ENCODE results near the gene TF. TPM values are rescaled to one million over a fixed set of nuclear protein-coding genes. Genes with fewer than 3 reads are reported as not detected.

TF gene
- total RNA-seq, 1 donor from 2014 or later: 3.1 TPM

- H3K4me1 ChIP-seq (ENCODE audit: control insufficient read depth in 3 of 3, insufficient read depth in 3 of 3, low read length in 3 of 3): peaks cover 0 to 8% (median 6%) of the 10 kb centered on the region in 3 donors
- no peak overlapping the region for H3K4me3 ChIP-seq (ENCODE audit: low read length in 3 of 3)
- H3K9me3 ChIP-seq (ENCODE audit: control insufficient read depth in 3 of 3, low read length in 3 of 3): no peaks in the 10 kb centered on the region
- peaks cover 3 to 5% (median 3%) of the 10 kb centered on the region in 3 donors for H3K36me3 ChIP-seq (ENCODE audit: control insufficient read depth in 3 of 3, insufficient read depth in 3 of 3, low read length in 3 of 3)
- no peak overlapping the region for H3K27ac ChIP-seq (ENCODE audit: low read depth, low read length)
- peaks cover 0 to 4% (median 0%) of the 10 kb centered on the region in 3 donors for H3K27me3 ChIP-seq (ENCODE audit: control insufficient read depth in 3 of 3, insufficient read depth in 3 of 3, low read length in 3 of 3)
- no peak overlapping the region for H3K9ac ChIP-seq (ENCODE audit: low read depth in 1 of 3, low read length in 3 of 3)
Measured at GRCh38 chr3:133803469-133803868, 57.3 kb downstream of the TF start.

- Histone ChIP-seq H3K27ac (ENCODE audit: low read depth, low read length) (no peak overlapping the region), H3K36me3 (ENCODE audit: control insufficient read depth in 3 of 3, insufficient read depth in 3 of 3, low read length in 3 of 3) (peaks cover 5 to 7% (median 7%) of the 10 kb centered on the region in 3 donors), H3K4me1 (ENCODE audit: control insufficient read depth in 3 of 3, insufficient read depth in 3 of 3, low read length in 3 of 3) (peaks cover 0 to 8% (median 6%) of the 10 kb centered on the region in 3 donors), H3K4me3 (ENCODE audit: low read length in 3 of 3) (peak overlapping the region; percentile 84 to 94 (median 94)), H3K9ac (ENCODE audit: low read depth in 1 of 3, low read length in 3 of 3) (no peak overlapping the region), H3K9me3 (ENCODE audit: control insufficient read depth in 3 of 3, low read length in 3 of 3) (no peaks in the 10 kb centered on the region), H3K27me3 (ENCODE audit: control insufficient read depth in 3 of 3, insufficient read depth in 3 of 3, low read length in 3 of 3) (peaks cover 0 to 2% (median 0%) of the 10 kb centered on the region in 3 donors)
Measured at GRCh38 chr3:133804896-133805295, 58.7 kb downstream of the TF start.

- H3K36me3 ChIP-seq (ENCODE audit: control insufficient read depth in 3 of 3, insufficient read depth in 3 of 3, low read length in 3 of 3): peaks cover 9 to 11% (median 10%) of the 10 kb centered on the region in 3 donors
- H3K9me3 ChIP-seq (ENCODE audit: control insufficient read depth in 3 of 3, low read length in 3 of 3): no peaks in the 10 kb centered on the region
- no peak overlapping the region for H3K27ac ChIP-seq (ENCODE audit: low read depth, low read length)
- no peaks in the 10 kb centered on the region for H3K27me3 ChIP-seq (ENCODE audit: control insufficient read depth in 3 of 3, insufficient read depth in 3 of 3, low read length in 3 of 3)
- H3K4me3 ChIP-seq (ENCODE audit: low read length in 3 of 3): peak overlapping the region; percentile 84 to 94 (median 94)
- H3K4me1 ChIP-seq (ENCODE audit: control insufficient read depth in 3 of 3, insufficient read depth in 3 of 3, low read length in 3 of 3): peaks cover 0 to 8% (median 6%) of the 10 kb centered on the region in 3 donors
- H3K9ac ChIP-seq (ENCODE audit: low read depth in 1 of 3, low read length in 3 of 3): peak overlapping the region in 2 of 3 donors; percentile 81 to 88
Measured at GRCh38 chr3:133805384-133805701, 59.1 kb downstream of the TF start.

- H3K27ac ChIP-seq (ENCODE audit: low read depth, low read length): no peak within 1 kb of the TSS
- peaks cover 0 to 8% (median 6%) of the 10 kb centered on the region in 3 donors for H3K4me1 ChIP-seq (ENCODE audit: control insufficient read depth in 3 of 3, insufficient read depth in 3 of 3, low read length in 3 of 3)
- H3K9me3 ChIP-seq (ENCODE audit: control insufficient read depth in 3 of 3, low read length in 3 of 3): no peaks in the 10 kb centered on the region
- H3K36me3 ChIP-seq (ENCODE audit: control insufficient read depth in 3 of 3, insufficient read depth in 3 of 3, low read length in 3 of 3): peaks cover 9 to 15% (median 10%) of the 10 kb centered on the region in 3 donors
- H3K4me3 ChIP-seq (ENCODE audit: low read length in 3 of 3): peak within 1 kb of the TSS; percentile 84 to 94 (median 94)
- H3K27me3 ChIP-seq (ENCODE audit: control insufficient read depth in 3 of 3, insufficient read depth in 3 of 3, low read length in 3 of 3): no peaks in the 10 kb centered on the region
- peak within 1 kb of the TSS; percentile 80 to 88 (median 81) for H3K9ac ChIP-seq (ENCODE audit: low read depth in 1 of 3, low read length in 3 of 3)
Measured at GRCh38 chr3:133805702-133806475, 59.7 kb downstream of the TF start, which contains the start of gene SRPRB. TSS of gene SRPRB (plus strand) at chr3:133805815. CDS start at chr3:133805849, 34 bp downstream.

GRCh38 chr3:133812872-133813271 lies 66.7 kb downstream of the TF start:
- no peaks in the 10 kb centered on the region for H3K4me1 ChIP-seq (ENCODE audit: control insufficient read depth in 3 of 3, insufficient read depth in 3 of 3, low read length in 3 of 3)
- no peak overlapping the region for H3K27ac ChIP-seq (ENCODE audit: low read depth, low read length)
- H3K36me3 ChIP-seq (ENCODE audit: control insufficient read depth in 3 of 3, insufficient read depth in 3 of 3, low read length in 3 of 3): peaks cover 13 to 54% (median 47%) of the 10 kb centered on the region in 3 donors
- H3K9ac ChIP-seq (ENCODE audit: low read depth in 1 of 3, low read length in 3 of 3): no peak overlapping the region
- no peaks in the 10 kb centered on the region for H3K27me3 ChIP-seq (ENCODE audit: control insufficient read depth in 3 of 3, insufficient read depth in 3 of 3, low read length in 3 of 3)
- H3K9me3 ChIP-seq (ENCODE audit: control insufficient read depth in 3 of 3, low read length in 3 of 3): no peaks in the 10 kb centered on the region
- H3K4me3 ChIP-seq (ENCODE audit: low read length in 3 of 3): no peak overlapping the region

GRCh38 chr3:133815386-133815785 lies 69.2 kb downstream of the TF start:
- Histone ChIP-seq H3K4me1 (ENCODE audit: control insufficient read depth in 3 of 3, insufficient read depth in 3 of 3, low read length in 3 of 3) (no peaks in the 10 kb centered on the region), H3K9me3 (ENCODE audit: control insufficient read depth in 3 of 3, low read length in 3 of 3) (no peaks in the 10 kb centered on the region), H3K36me3 (ENCODE audit: control insufficient read depth in 3 of 3, insufficient read depth in 3 of 3, low read length in 3 of 3) (peaks cover 16 to 59% (median 49%) of the 10 kb centered on the region in 3 donors)

GRCh38 chr3:133820129-133820528 lies 73.9 kb downstream of the TF start:
- H3K4me1 ChIP-seq (ENCODE audit: control insufficient read depth in 3 of 3, insufficient read depth in 3 of 3, low read length in 3 of 3): peaks cover 0 to 5% (median 0%) of the 10 kb centered on the region in 3 donors
- no peak overlapping the region for H3K27ac ChIP-seq (ENCODE audit: low read depth, low read length)
- no peak overlapping the region for H3K9ac ChIP-seq (ENCODE audit: low read depth in 1 of 3, low read length in 3 of 3)
- H3K9me3 ChIP-seq (ENCODE audit: control insufficient read depth in 3 of 3, low read length in 3 of 3): no peaks in the 10 kb centered on the region
- H3K4me3 ChIP-seq (ENCODE audit: low read length in 3 of 3): no peak overlapping the region
- peaks cover 47 to 69% (median 66%) of the 10 kb centered on the region in 3 donors for H3K36me3 ChIP-seq (ENCODE audit: control insufficient read depth in 3 of 3, insufficient read depth in 3 of 3, low read length in 3 of 3)
- H3K27me3 ChIP-seq (ENCODE audit: control insufficient read depth in 3 of 3, insufficient read depth in 3 of 3, low read length in 3 of 3): no peaks in the 10 kb centered on the region

More at GRCh38 chr3:133815386-133815785, 69.2 kb downstream of the TF start:
- Histone ChIP-seq H3K27ac (ENCODE audit: low read depth, low read length) (no peak overlapping the region), H3K27me3 (ENCODE audit: control insufficient read depth in 3 of 3, insufficient read depth in 3 of 3, low read length in 3 of 3) (no peaks in the 10 kb centered on the region), H3K4me3 (ENCODE audit: low read length in 3 of 3) (no peak overlapping the region), H3K9ac (ENCODE audit: low read depth in 1 of 3, low read length in 3 of 3) (no peak overlapping the region)

GRCh38 chr3:133820889-133821675 lies 74.9 kb downstream of the TF start:
- Histone ChIP-seq H3K4me3 (ENCODE audit: low read length in 3 of 3) (no peak overlapping the region), H3K36me3 (ENCODE audit: control insufficient read depth in 3 of 3, insufficient read depth in 3 of 3, low read length in 3 of 3) (peaks cover 47 to 64% (median 63%) of the 10 kb centered on the region in 3 donors), H3K4me1 (ENCODE audit: control insufficient read depth in 3 of 3, insufficient read depth in 3 of 3, low read length in 3 of 3) (peaks cover 0 to 5% (median 0%) of the 10 kb centered on the region in 3 donors), H3K27ac (ENCODE audit: low read depth, low read length) (no peak overlapping the region), H3K9me3 (ENCODE audit: control insufficient read depth in 3 of 3, low read length in 3 of 3) (no peaks in the 10 kb centered on the region), H3K27me3 (ENCODE audit: control insufficient read depth in 3 of 3, insufficient read depth in 3 of 3, low read length in 3 of 3) (no peaks in the 10 kb centered on the region), H3K9ac (ENCODE audit: low read depth in 1 of 3, low read length in 3 of 3) (no peak overlapping the region)

- peaks cover 0 to 5% (median 0%) of the 10 kb centered on the region in 3 donors for H3K4me1 ChIP-seq (ENCODE audit: control insufficient read depth in 3 of 3, insufficient read depth in 3 of 3, low read length in 3 of 3)
- H3K9ac ChIP-seq (ENCODE audit: low read depth in 1 of 3, low read length in 3 of 3): peak overlapping the region in 1 of 3 donors; percentile 28
- no peaks in the 10 kb centered on the region for H3K27me3 ChIP-seq (ENCODE audit: control insufficient read depth in 3 of 3, insufficient read depth in 3 of 3, low read length in 3 of 3)
- no peaks in the 10 kb centered on the region for H3K9me3 ChIP-seq (ENCODE audit: control insufficient read depth in 3 of 3, low read length in 3 of 3)
- H3K4me3 ChIP-seq (ENCODE audit: low read length in 3 of 3): no peak overlapping the region
- H3K36me3 ChIP-seq (ENCODE audit: control insufficient read depth in 3 of 3, insufficient read depth in 3 of 3, low read length in 3 of 3): peaks cover 48 to 55% (median 55%) of the 10 kb centered on the region in 3 donors
- no peak overlapping the region for H3K27ac ChIP-seq (ENCODE audit: low read depth, low read length)
Measured at GRCh38 chr3:133821767-133822638, 75.8 kb downstream of the TF start.

Data from skeletal muscle tissue (tissue), 4 donors.